CD4-positive, alpha-beta T cell treated with Interleukin-4 for 1 hour (primary cell): ENCODE data around the gene FBLN2.

Source experiments
- DNase-seq, 2 donors: peaks; one replicate each; pipeline ENCODE4 v3.0.0-alpha.2; 2020 to 2022

The FBLN2 gene

GRCh38 chr3:13671482-13672233 lies 122.7 kb downstream of the FBLN2 start:
- DNase-seq = no peak

- DNase-seq = no peak
Measured at GRCh38 chr3:13673207-13673606, 124.3 kb downstream of the FBLN2 start.

- no peak for DNase-seq
Measured at GRCh38 chr3:13674538-13675185, 125.7 kb downstream of the FBLN2 start.

- DNase-seq = no peak
Measured at GRCh38 chr3:13676356-13677017, 127.6 kb downstream of the FBLN2 start.

GRCh38 chr3:13677272-13677671 lies 128.3 kb downstream of the FBLN2 start:
- no peak for DNase-seq

- DNase-seq = no peak
Measured at GRCh38 chr3:13681931-13682330, 133.0 kb downstream of the FBLN2 start.

GRCh38 chr3:13682331-13683013 lies 133.5 kb downstream of the FBLN2 start:
- no peak for DNase-seq

GRCh38 chr3:13683288-13683687 lies 134.4 kb downstream of the FBLN2 start:
- no peak for DNase-seq

- DNase-seq = no peak
Measured at GRCh38 chr3:13683772-13684171, 134.8 kb downstream of the FBLN2 start.

- DNase-seq = no peak
Measured at GRCh38 chr3:13684350-13684749, 135.4 kb downstream of the FBLN2 start.

GRCh38 chr3:13684854-13685253 lies 135.9 kb downstream of the FBLN2 start:
- no peak for DNase-seq

- DNase-seq = no peak
Measured at GRCh38 chr3:13685721-13686120, 136.8 kb downstream of the FBLN2 start.

- DNase-seq = no peak
Measured at GRCh38 chr3:13686367-13687160, 137.6 kb downstream of the FBLN2 start.

GRCh38 chr3:13687517-13687943 lies 138.6 kb downstream of the FBLN2 start:
- no peak for DNase-seq
